Measurements from ENCODE around the gene SAMD13.

DNA sequence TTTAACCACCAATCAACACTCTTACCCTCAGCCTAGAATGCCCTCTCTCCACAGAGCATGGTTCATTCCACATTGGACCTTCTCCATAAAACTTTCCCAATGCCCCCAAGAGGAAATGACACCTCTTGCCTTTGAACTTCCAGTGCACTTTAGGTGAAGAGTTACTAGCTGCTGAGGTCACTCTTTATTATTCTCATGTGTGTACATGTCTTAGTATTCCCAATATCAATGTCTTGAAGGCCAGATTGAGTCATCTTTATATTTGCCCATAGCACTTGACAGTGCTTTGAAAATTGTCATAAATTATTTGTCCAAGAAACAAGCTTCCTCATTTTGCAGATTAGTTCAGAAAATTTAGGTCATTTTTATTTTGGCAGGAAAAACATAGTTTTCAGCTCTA, 88.7 kb downstream of the SAMD13 start:
- TF ChIP-seq, protein P1, sequence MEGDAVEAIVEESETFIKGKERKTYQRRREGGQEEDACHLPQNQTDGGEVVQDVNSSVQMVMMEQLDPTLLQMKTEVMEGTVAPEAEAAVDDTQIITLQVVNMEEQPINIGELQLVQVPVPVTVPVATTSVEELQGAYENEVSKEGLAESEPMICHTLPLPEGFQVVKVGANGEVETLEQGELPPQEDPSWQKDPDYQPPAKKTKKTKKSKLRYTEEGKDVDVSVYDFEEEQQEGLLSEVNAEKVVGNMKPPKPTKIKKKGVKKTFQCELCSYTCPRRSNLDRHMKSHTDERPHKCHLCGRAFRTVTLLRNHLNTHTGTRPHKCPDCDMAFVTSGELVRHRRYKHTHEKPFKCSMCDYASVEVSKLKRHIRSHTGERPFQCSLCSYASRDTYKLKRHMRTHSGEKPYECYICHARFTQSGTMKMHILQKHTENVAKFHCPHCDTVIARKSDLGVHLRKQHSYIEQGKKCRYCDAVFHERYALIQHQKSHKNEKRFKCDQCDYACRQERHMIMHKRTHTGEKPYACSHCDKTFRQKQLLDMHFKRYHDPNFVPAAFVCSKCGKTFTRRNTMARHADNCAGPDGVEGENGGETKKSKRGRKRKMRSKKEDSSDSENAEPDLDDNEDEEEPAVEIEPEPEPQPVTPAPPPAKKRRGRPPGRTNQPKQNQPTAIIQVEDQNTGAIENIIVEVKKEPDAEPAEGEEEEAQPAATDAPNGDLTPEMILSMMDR (IDR thresholded peaks at IDR 0.05) = no peak
- no peak for TF ChIP-seq POLR2A (IDR thresholded peaks at IDR 0.05)

All from esophagus squamous epithelium (tissue), 4 donors.